SK-N-MC (cell line): Measurements from ENCODE around the gene ABCA10.
"Not testable (repeated sequence)": the region's sequence is repeated elsewhere in the genome, so short reads cannot be mapped to it uniquely, and the experiment has no call there.

ENCODE experiments used
- DNase-seq: peaks from one replicate; pipeline ENCODE4 v3.0.0-alpha.2; 2011; ENCODE audit warnings: low read depth, low spot score
- H3K27ac ChIP-seq: fragments of 200-600 bp; sonication (generic); 2 replicates; pipeline ENCODE4 v1.5.1; 2016; ENCODE audit warnings: mixed run types
- H3K36me3 ChIP-seq: fragments of 200-600 bp; sonication (generic); 2 replicates; pipeline ENCODE4 v1.6.1; 2017; ENCODE audit warnings: antibody characterized with exemption, low read length, mixed read lengths; ENCODE audit not compliant: insufficient read depth
- H3K4me3 ChIP-seq: fragments of 200-600 bp; sonication (generic); 2 replicates; pipeline ENCODE4 v1.5.1; 2016
- H3K9ac ChIP-seq: fragments of 200-600 bp; sonication (generic); 2 replicates; pipeline ENCODE4 v1.8.0; 2017; ENCODE audit warnings: mixed run types, mixed read lengths; ENCODE audit not compliant: insufficient read length
- H3K9me3 ChIP-seq: fragments of 200-600 bp; sonication (generic); 2 replicates; pipeline ENCODE4 v1.6.1; 2017; ENCODE audit warnings: low read depth, mild to moderate bottlenecking, antibody characterized with exemption, low read length, moderate library complexity, mixed read lengths
- EZH2 ChIP-seq: fragments of 200-600 bp; sonication (generic); IDR thresholded peaks from one replicate; pipeline ENCODE4 v1.6.1; 2017; ENCODE audit warnings: antibody characterized with exemption
- FOXP2 ChIP-seq: optimal IDR thresholded peaks from 2 replicates; pipeline ENCODE3; 2011; ENCODE audit warnings: mild to moderate bottlenecking, moderate library complexity; ENCODE audit not compliant: insufficient read depth; ENCODE audit errors: extremely low read length, control extremely low read depth
- POLR2AphosphoS5 ChIP-seq: IDR thresholded peaks from 2 replicates; pipeline ENCODE4 v1.6.1; 2012; ENCODE audit warnings: mild to moderate bottlenecking, low read depth, low read length, borderline replicate concordance

ABCA10 gene

GRCh38 chr17:69173118-69173517 is 55.5 kb downstream of the ABCA10 start:
- TF ChIP-seq EZH2 (no peak), FOXP2 (no peak), POLR2AphosphoS5 (no peak)
- H3K27ac ChIP-seq = no peak overlapping the region

GRCh38 chr17:69170377-69170776 is 58.2 kb downstream of the ABCA10 start:
- no peak for DNase-seq
- no peaks in the 10 kb centered on the region for H3K9me3 ChIP-seq
- H3K36me3 ChIP-seq = no peaks in the 10 kb centered on the region
- H3K4me3 ChIP-seq = no peak overlapping the region
- H3K9ac ChIP-seq = no peak overlapping the region
- H3K27ac ChIP-seq = no peak overlapping the region
- no peak for TF ChIP-seq FOXP2
- no peak for TF ChIP-seq POLR2AphosphoS5
- no peak for TF ChIP-seq EZH2

More at GRCh38 chr17:69173118-69173517, 55.5 kb downstream of the ABCA10 start:
- no peak overlapping the region for H3K9ac ChIP-seq
- no peaks in the 10 kb centered on the region for H3K36me3 ChIP-seq
- no peaks in the 10 kb centered on the region for H3K9me3 ChIP-seq
- H3K4me3 ChIP-seq = no peak overlapping the region
- DNase-seq = no peak

GRCh38 chr17:69168642-69169041 is 60.0 kb downstream of the ABCA10 start:
- not testable (repeated sequence) for H3K36me3 ChIP-seq, H3K9me3 ChIP-seq, H3K9ac ChIP-seq, H3K4me3 ChIP-seq, H3K27ac ChIP-seq, DNase-seq

- H3K9me3 ChIP-seq = no peaks in the 10 kb centered on the region
- DNase-seq = no peak
- no peak overlapping the region for H3K27ac ChIP-seq
- TF ChIP-seq FOXP2 (no peak), EZH2 (no peak), POLR2AphosphoS5 (no peak)
- H3K9ac ChIP-seq = no peak overlapping the region
- no peak overlapping the region for H3K4me3 ChIP-seq
- H3K36me3 ChIP-seq = no peaks in the 10 kb centered on the region
Measured at GRCh38 chr17:69166957-69167356, 61.7 kb downstream of the ABCA10 start.

- Histone ChIP-seq H3K4me3 (no peak overlapping the region), H3K36me3 (no peaks in the 10 kb centered on the region), H3K27ac (no peak overlapping the region), H3K9me3 (no peaks in the 10 kb centered on the region), H3K9ac (no peak overlapping the region)
- no peak for DNase-seq
- TF ChIP-seq FOXP2 (no peak), EZH2 (no peak), POLR2AphosphoS5 (no peak)
Measured at GRCh38 chr17:69164206-69164605, 64.4 kb downstream of the ABCA10 start.

GRCh38 chr17:69159418-69159817 is 69.2 kb downstream of the ABCA10 start:
- no peak for DNase-seq
- TF ChIP-seq FOXP2 (no peak), EZH2 (no peak), POLR2AphosphoS5 (no peak)
- H3K4me3 ChIP-seq = no peak overlapping the region
- no peaks in the 10 kb centered on the region for H3K36me3 ChIP-seq
- no peak overlapping the region for H3K27ac ChIP-seq
- no peak overlapping the region for H3K9ac ChIP-seq
- no peaks in the 10 kb centered on the region for H3K9me3 ChIP-seq

GRCh38 chr17:69154267-69154666 is 74.4 kb downstream of the ABCA10 start:
- no peak overlapping the region for H3K4me3 ChIP-seq
- no peaks in the 10 kb centered on the region for H3K9me3 ChIP-seq
- DNase-seq = no peak
- H3K36me3 ChIP-seq = no peaks in the 10 kb centered on the region
- TF ChIP-seq POLR2AphosphoS5 = no peak
- no peak for TF ChIP-seq EZH2
- TF ChIP-seq FOXP2 = no peak
- H3K27ac ChIP-seq = no peak overlapping the region
- H3K9ac ChIP-seq = no peak overlapping the region

GRCh38 chr17:69150333-69150732 is 78.3 kb downstream of the ABCA10 start:
- H3K27ac ChIP-seq = no peak overlapping the region
- DNase-seq = no peak
- H3K9me3 ChIP-seq = no peaks in the 10 kb centered on the region
- H3K9ac ChIP-seq = no peak overlapping the region
- H3K36me3 ChIP-seq = no peaks in the 10 kb centered on the region
- no peak for TF ChIP-seq EZH2
- no peak for TF ChIP-seq FOXP2
- no peak for TF ChIP-seq POLR2AphosphoS5
- H3K4me3 ChIP-seq = no peak overlapping the region

GRCh38 chr17:69147460-69147859 is 81.2 kb downstream of the ABCA10 start:
- H3K27ac ChIP-seq = no peak overlapping the region
- TF ChIP-seq EZH2 (no peak), FOXP2 (no peak), POLR2AphosphoS5 (no peak)
- DNase-seq = no peak

More at GRCh38 chr17:69147460-69147859, 81.2 kb downstream of the ABCA10 start:
- Histone ChIP-seq H3K9me3 (no peaks in the 10 kb centered on the region), H3K36me3 (no peaks in the 10 kb centered on the region), H3K4me3 (no peak overlapping the region), H3K9ac (no peak overlapping the region)
